Endothelial cell of hepatic sinusoid (primary cell): ENCODE measurements around the gene BICD2.

Experiments
- in situ Hi-C: cut with HindIII; loops from 2 replicates; pipeline ENCODE4 v1.10.0; 2017; ENCODE audit warnings: low sequenced_read_pairs

The BICD2 gene

GRCh38 chr9:92716557-92716956 lies 48.1 kb downstream of the BICD2 start:
- in situ Hi-C loops: no loop called here

- in situ Hi-C loops: no loop called here
These were observed 49.0 kb downstream of the BICD2 start for GRCh38 chr9:92715488-92716231.

DNA sequence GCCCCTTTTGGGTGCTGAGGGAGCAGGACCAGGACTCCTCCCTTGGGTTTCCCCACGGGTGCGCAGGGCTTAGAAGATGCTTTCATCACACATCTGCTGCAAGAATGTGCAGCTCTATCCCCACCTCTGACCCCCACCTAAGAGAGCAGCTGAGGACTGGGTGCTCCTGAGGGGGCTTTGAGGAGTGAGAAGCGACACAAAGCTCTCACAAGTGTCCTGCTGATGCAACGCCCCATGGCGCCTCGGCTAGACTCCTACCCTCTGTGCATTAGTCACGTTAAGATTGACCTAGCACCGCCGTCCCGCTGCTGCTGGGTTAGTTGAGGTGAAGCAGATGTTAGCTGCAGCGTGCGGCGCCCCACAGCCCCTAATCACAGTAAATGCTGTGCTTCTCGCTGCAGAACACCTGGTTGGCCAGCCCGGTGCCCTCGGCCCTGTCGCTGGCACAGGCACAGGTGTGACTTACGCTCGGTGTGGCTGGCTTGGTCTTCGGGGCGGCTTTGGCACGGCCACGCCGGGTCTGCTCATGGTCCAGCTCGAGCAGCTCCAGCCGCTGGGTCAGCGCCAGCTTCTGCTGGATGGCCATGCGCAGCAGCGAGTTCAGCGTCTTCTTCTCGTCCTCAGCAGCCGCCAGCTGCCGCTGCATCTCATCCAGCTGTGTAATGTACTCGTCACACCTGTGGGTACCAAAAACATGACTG lies 49.7 kb downstream of the BICD2 start:
- in situ Hi-C loops: loop anchor here (5.0 kb wide), 1 partner anchor 72 kb away; no protein-coding TSS in a partner anchor

DNA sequence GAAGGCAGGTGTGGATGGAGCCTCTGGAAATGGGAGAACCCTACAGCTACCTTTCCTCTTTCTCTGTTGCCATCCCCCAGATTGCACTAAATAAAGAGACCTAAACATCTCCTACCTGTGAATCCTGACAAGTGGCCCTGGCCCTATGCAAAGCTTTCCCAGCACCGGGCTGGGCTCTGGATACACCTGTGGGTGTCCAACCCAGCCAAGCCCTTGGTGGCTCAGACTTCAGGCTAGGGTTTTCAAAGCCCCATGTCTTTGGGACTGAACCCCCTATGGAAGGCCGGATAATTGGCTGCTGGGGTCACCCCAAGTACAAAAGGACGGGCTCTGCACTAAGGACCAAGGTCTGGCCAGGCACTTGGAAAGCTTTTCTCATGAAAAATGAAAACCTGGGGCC lies 50.6 kb downstream of the BICD2 start:
- in situ Hi-C loops: loop anchor here (5.0 kb wide), 1 partner anchor 73 kb away; no protein-coding TSS in a partner anchor

- in situ Hi-C loops: loop anchor here (5.0 kb wide), 1 partner anchor 74 kb away; no protein-coding TSS in a partner anchor
These were observed 51.1 kb downstream of the BICD2 start for GRCh38 chr9:92713528-92713927.

DNA sequence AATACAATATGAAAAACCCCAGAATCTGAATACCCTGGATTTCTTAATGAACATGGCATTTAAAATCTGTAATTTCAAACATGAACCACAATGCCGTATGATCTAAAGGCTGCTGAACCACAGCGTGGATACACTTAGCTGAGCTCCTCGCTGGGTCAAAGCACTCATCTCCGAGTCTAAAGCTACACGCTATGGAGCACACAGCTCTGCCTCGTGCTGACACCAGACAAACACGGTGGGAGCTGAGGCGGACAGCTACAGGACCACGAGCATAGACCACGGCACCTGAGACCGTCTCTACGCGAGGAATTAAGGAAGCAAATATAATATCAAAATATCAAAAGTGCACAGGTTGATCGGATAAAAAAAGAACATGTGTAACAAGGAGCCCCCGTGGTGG lies 51.9 kb downstream of the BICD2 start:
- in situ Hi-C loops: loop anchor here (5.0 kb wide), 1 partner anchor 75 kb away; no protein-coding TSS in a partner anchor

- in situ Hi-C loops: loop anchor here (5.0 kb wide), 1 partner anchor 75 kb away; no protein-coding TSS in a partner anchor
These were observed 52.8 kb downstream of the BICD2 start for GRCh38 chr9:92711844-92712243.

- in situ Hi-C loops: loop anchor here (5.0 kb wide), 1 partner anchor 76 kb away; no protein-coding TSS in a partner anchor
These were observed 53.5 kb downstream of the BICD2 start for GRCh38 chr9:92711146-92711545.

DNA sequence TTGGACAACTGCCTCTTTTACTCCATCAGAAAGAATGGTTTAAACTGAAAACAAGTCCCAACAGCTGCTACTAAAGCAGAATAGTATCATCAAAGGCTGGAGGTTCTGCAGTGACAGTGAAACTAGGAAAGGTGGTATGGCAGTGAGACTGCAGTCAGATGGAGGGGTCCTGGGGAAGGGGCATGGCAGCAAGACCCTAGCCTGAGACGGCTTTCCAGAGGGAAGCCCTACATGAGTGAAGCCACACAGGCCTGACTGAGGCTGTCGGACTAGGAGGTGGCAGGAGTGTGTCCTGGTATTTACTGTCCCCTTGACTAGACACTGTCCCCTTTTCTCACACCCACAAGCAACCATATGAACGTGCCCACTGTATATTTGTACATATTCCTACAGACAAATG lies 54.3 kb downstream of the BICD2 start:
- in situ Hi-C loops: loop anchor here (5.0 kb wide), 1 partner anchor 77 kb away; no protein-coding TSS in a partner anchor

DNA sequence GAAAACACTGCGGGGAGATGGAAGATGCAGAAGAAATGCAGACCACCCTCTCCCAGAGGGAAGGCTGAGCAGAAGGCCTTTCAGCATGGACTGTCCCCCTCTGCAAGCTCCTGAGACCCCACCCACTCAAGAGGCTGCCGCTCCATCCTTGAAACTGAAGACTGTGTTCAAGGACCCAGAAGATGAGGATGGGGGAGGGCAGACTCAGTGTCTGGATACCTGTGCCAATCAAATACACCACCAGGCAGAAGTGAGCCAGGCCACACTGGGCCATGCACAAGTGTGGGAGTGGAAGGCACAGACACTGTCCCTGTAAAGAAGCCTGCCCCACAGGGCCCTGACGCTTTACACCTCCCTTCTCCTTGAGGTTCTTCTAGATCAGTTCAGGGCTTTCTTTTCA lies 54.7 kb downstream of the BICD2 start:
- in situ Hi-C loops: loop anchor here (5.0 kb wide), 1 partner anchor 77 kb away; no protein-coding TSS in a partner anchor

DNA sequence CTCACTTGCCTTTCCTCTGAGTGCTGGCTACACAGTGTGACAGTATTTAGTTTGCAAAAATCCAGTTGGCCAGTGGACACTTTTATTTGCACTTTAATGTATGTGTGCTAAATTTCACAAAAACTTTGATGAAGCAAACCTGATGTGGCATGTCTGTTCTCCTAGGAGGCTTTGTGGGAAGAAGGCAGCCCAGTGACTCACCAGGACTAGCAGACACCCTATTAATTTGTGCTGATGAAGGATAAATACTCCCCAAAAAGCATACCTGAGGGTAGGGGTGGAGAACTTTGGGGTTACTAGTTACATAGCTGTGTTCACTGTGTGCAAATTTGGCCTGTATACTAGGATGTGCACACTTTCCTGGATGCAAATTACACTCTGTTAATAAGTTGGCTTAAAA lies 55.4 kb downstream of the BICD2 start:
- in situ Hi-C loops: no loop called here

GRCh38 chr9:92707530-92707929 lies 57.1 kb downstream of the BICD2 start:
- in situ Hi-C loops: no loop called here

GRCh38 chr9:92706218-92706940 lies 58.3 kb downstream of the BICD2 start:
- in situ Hi-C loops: no loop called here

DNA sequence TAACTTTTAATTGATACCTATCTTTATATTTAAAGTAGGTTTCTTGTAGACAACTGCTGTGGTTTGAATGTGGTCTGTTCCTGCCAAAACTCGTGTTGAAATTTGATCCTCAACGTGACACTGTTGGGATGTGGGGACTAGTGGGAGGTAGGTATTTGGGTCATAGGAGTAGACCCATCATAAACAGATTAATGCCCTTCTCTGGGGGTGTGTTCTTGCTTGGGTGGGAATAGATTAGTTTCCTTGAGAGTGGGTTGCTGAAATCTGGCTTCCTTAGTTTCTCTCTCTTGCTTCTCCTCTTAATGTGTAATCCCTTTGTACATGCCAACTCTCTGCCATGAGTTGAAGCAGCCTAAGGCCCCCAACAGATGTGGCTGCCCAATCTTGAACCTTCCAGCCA lies 60.1 kb downstream of the BICD2 start:
- in situ Hi-C loops: no loop called here

- in situ Hi-C loops: no loop called here
These were observed 68.0 kb downstream of the BICD2 start for GRCh38 chr9:92696619-92697018.

DNA sequence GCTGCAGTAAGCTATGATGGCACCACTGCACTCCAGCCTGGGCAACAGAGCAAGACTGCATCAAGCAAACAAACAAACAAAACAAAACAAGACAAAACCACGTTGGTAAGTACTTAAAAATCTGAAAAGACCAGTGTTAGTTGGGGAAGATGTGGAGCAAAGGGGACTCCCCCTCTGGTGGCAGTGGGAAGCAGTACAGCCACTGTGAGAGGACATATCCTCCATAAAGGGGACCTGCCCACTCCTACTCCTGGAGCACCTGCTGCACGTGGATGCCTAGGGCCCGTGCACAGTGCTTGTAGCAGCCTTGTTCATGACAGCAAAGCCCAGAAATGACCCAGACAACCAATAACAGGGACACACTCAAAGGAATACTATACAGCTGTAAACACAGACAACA lies 77.7 kb downstream of the BICD2 start:
- in situ Hi-C loops: no loop called here

DNA sequence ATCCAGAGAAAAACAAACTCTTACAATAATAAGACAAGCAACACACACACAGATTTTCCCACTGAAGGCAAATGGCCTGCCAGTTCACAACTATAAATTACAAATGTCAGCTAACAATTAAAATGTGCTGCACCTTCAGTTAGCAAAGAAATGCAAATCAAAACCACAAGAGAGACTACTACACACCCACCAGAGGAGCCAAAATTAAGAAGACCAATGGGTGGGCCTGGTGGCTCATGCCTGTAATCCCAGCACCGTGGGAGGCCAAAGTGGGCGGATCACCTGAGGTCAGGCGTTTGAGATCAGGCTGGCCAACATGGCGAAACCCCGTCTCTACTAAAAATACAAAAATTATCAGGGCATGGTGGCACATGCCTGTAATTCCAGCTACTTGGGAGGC lies 79.6 kb downstream of the BICD2 start:
- in situ Hi-C loops: no loop called here

DNA sequence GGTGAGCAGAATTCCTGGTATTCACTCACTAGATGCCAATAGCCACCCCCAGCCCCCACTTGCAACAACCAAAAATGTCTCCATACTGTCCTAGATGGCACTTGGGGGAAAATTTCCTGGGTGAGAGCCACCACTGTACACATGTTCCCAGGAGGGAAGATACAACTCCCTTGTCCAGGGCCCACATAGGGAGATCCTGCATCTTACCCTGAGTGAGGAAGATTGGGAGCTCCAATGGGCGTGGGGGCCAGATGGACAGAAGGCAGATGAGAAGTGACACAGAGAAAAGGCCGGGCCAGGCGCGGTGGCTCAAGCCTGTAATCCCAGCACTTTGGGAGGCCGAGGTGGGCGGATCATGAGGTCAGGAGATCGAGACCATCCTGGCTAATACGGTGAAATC lies 82.4 kb downstream of the BICD2 start:
- in situ Hi-C loops: no loop called here

- in situ Hi-C loops: no loop called here
These were observed 84.2 kb downstream of the BICD2 start for GRCh38 chr9:92680166-92681119.
